CD4-positive, alpha-beta T cell (primary cell): ENCODE data around the gene MCU. TPM values are rescaled to one million over a fixed set of nuclear protein-coding genes. Genes with fewer than 3 reads are reported as not detected.

Experiments used
- ATAC-seq: fragments of 200-7000 bp; cut with Tn5 transposase; one replicate; pipeline ENCODE4 v1.10.0; 2022; ENCODE audit warnings: mild to moderate bottlenecking; ENCODE audit not compliant: poor library complexity
- CTCF ChIA-PET: fragments of 350-600 bp; sonication (Branson Sonifier 250); formaldehyde crosslinking; loops from one replicate; lab custom pipeline; 2021; ENCODE audit warnings: antibody characterized with exemption, inconsistent platforms; lab: Charles Lee
- POLR2A ChIA-PET: fragments of 350-600 bp; sonication (Branson Sonifier 250); formaldehyde crosslinking; loops from one replicate; lab custom pipeline; 2021; ENCODE audit warnings: antibody characterized with exemption, inconsistent platforms; lab: Charles Lee
- DNase-seq, 14 experiments: peaks; one replicate each; pipeline ENCODE4 v3.0.0-alpha.2; 2013 to 2020; ENCODE audit warnings: mixed read lengths in 2 of 14
- H3K27ac ChIP-seq, 2 donors: one replicate each; pipeline versions ENCODE4 v1.5.1 to v1.7.0; 2013; ENCODE audit warnings: low read length in 2 of 2, low read depth in 1 of 2, mild to moderate bottlenecking in 1 of 2
- H3K27me3 ChIP-seq, 2 experiments: 1 replicate in 1 of 2; 2 replicates in 1 of 2; pipeline versions ENCODE4 v1.6.1 to v1.7.0; 2013; ENCODE audit warnings: low read length in 2 of 2, control low read depth in 1 of 2, mild to moderate bottlenecking in 1 of 2, moderate library complexity in 1 of 2; ENCODE audit not compliant: insufficient read depth in 2 of 2, control insufficient read depth in 1 of 2
- H3K36me3 ChIP-seq: one replicate; pipeline ENCODE4 v1.6.1; 2013; ENCODE audit warnings: low read length, control low read depth; ENCODE audit not compliant: insufficient read depth
- H3K4me1 ChIP-seq: one replicate; pipeline ENCODE4 v1.6.1; 2013; ENCODE audit warnings: low read length, control low read depth; ENCODE audit not compliant: insufficient read depth
- H3K4me3 ChIP-seq: one replicate; pipeline ENCODE4 v1.5.1; 2013; ENCODE audit warnings: mild to moderate bottlenecking, low read length, moderate library complexity
- H3K9me3 ChIP-seq, 2 experiments: 1 replicate in 1 of 2; 2 replicates in 1 of 2; pipeline versions ENCODE4 v1.6.1 to v1.7.0; 2013; ENCODE audit warnings: low read length in 2 of 2, mild to moderate bottlenecking in 2 of 2, control low read depth in 1 of 2, moderate library complexity in 1 of 2; ENCODE audit not compliant: control insufficient read depth in 1 of 2, insufficient read depth in 1 of 2
- H3K27ac Mint-ChIP-seq: one replicate; pipeline ENCODE4 v1.8.0; 2020; ENCODE audit warnings: mixed read lengths
- H3K27me3 Mint-ChIP-seq: one replicate; pipeline ENCODE4 v1.8.0; 2021; ENCODE audit warnings: mixed read lengths
- H3K36me3 Mint-ChIP-seq: one replicate; pipeline ENCODE4 v1.8.0; 2021; ENCODE audit warnings: low read depth, mixed read lengths
- H3K4me1 Mint-ChIP-seq: one replicate; pipeline ENCODE4 v1.8.0; 2021; ENCODE audit warnings: low read depth, mixed read lengths
- H3K4me3 Mint-ChIP-seq: one replicate; pipeline ENCODE4 v1.8.0; 2020; ENCODE audit warnings: mild to moderate bottlenecking, mixed read lengths
- H3K9me3 Mint-ChIP-seq: one replicate; pipeline ENCODE4 v1.8.0; 2020; ENCODE audit warnings: mixed read lengths
- CTCF ChIP-seq: fragments of 200-600 bp; IDR thresholded peaks from one replicate; pipeline ENCODE4 v1.8.0; 2022; ENCODE audit warnings: antibody characterized with exemption, mild to moderate bottlenecking
- intact Hi-C, 2 experiments: fragments of 100-400 bp; cut with DNase I in 1 of 2; cut with micrococcal nuclease in 1 of 2; formaldehyde crosslinking; loops; one replicate each; pipeline versions ENCODE4 v1.15.1 to v1.9.0; 2023 to 2025; cut with DNase I, micrococcal nuclease
- total RNA-seq, 174 experiments: library from RNA in 2 of 174; stranded (reverse) in 2 of 174; gene quantifications; one replicate each; pipeline ENCODE4 v1.2.3 and lab custom pipeline; 2021 to 2026

Gene MCU
- total RNA-seq, 2 experiments from 2014 or later = 10.3 to 12.0 TPM

- no peak for DNase-seq
- Mint-ChIP-seq H3K36me3 (no peaks in the 10 kb centered on the region), H3K27me3 (no peaks in the 10 kb centered on the region), H3K4me3 (no peak overlapping the region), H3K27ac (no peak overlapping the region), H3K9me3 (no peaks in the 10 kb centered on the region), H3K4me1 (no peaks in the 10 kb centered on the region)
- POLR2A ChIA-PET = no interaction called here
- Histone ChIP-seq H3K4me3 (no peak overlapping the region), H3K27ac (no peak overlapping the region), H3K27me3 (no peaks in the 10 kb centered on the region), H3K4me1 (no peaks in the 10 kb centered on the region), H3K36me3 (no peaks in the 10 kb centered on the region), H3K9me3 (no peaks in the 10 kb centered on the region)
- intact Hi-C loops = no loop called here
- no peak for TF ChIP-seq CTCF
- CTCF ChIA-PET = no interaction called here
- no peak for ATAC-seq
Measured at GRCh38 chr10:72660220-72660619, 31.7 kb upstream of the MCU start.

GRCh38 chr10:72661431-72661830, 30.5 kb upstream of the MCU start:
- H3K4me3 Mint-ChIP-seq = no peak overlapping the region
- Histone ChIP-seq H3K4me3 (no peak overlapping the region), H3K9me3 (no peaks in the 10 kb centered on the region), H3K36me3 (no peaks in the 10 kb centered on the region), H3K27ac (no peak overlapping the region), H3K27me3 (no peaks in the 10 kb centered on the region), H3K4me1 (no peaks in the 10 kb centered on the region)
- H3K4me1 Mint-ChIP-seq = no peaks in the 10 kb centered on the region
- ChIA-PET POLR2A (no interaction called here), CTCF (no interaction called here)
- no peaks in the 10 kb centered on the region for H3K27me3 Mint-ChIP-seq
- ATAC-seq (no peak), DNase-seq (no peak)
- H3K36me3 Mint-ChIP-seq = no peaks in the 10 kb centered on the region
- intact Hi-C loops = no loop called here
- no peak overlapping the region for H3K27ac Mint-ChIP-seq
- no peak for TF ChIP-seq CTCF
- no peaks in the 10 kb centered on the region for H3K9me3 Mint-ChIP-seq

GRCh38 chr10:72663971-72664370, 28.0 kb upstream of the MCU start:
- Histone ChIP-seq H3K27ac (no peak overlapping the region), H3K27me3 (no peaks in the 10 kb centered on the region), H3K9me3 (no peaks in the 10 kb centered on the region), H3K4me1 (no peaks in the 10 kb centered on the region), H3K36me3 (no peaks in the 10 kb centered on the region), H3K4me3 (no peak overlapping the region)
- ATAC-seq = no peak
- H3K27me3 Mint-ChIP-seq = peaks cover 4% of the 10 kb centered on the region
- no peak overlapping the region for H3K27ac Mint-ChIP-seq
- no peak for TF ChIP-seq CTCF
- POLR2A ChIA-PET = no interaction called here
- H3K36me3 Mint-ChIP-seq = no peaks in the 10 kb centered on the region
- no peak for DNase-seq
- no peaks in the 10 kb centered on the region for H3K9me3 Mint-ChIP-seq
- no peaks in the 10 kb centered on the region for H3K4me1 Mint-ChIP-seq
- CTCF ChIA-PET = interaction anchor here (0.9 kb wide), 1 partner anchor 528 kb away, joined by 3 read pairs; no protein-coding TSS in a partner anchor
- intact Hi-C loops = no loop called here
- H3K4me3 Mint-ChIP-seq = no peak overlapping the region
